Measurements from ENCODE around the gene GPD2.

GPD2 gene

DNA sequence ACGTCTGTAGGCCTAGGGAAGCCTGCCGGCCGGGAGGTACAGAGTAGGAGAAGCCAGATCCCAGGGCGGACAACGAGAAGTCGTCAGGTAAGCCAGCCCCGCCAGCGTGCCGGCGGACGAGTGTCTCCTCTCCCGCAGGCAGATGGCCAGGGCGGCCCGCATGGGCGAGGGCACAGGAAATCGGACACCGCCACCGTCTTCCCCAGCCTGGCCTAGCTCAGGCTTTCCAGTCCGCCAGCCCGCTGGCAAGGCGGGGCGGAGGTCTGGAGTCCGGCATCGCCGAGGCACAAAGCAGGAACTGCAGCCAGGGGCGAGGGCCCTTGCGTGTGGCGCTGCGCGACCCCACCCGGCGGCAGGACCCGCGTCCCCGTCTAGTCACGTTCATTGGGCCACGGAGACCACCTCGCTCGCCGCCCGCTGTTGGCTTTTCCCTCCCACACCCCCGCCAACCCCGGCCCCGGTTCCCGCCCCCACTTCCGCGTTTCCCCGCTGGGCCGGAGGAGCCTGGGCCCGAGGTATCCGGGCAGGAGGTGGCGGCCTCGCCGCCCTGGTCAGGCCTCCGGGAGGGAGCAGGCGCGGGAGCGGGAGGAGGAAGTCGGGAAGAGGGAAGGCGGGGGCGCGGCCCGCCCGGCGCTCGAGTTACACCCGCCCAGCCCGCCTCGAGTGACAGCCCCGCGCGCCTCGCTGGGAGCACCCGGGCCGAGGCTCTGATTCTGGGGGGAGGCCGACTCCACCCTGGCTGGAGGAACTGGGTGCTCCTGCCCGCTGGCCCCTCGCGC, at the start of gene GPD2:
Gene GPD2 (plus strand): TSS at position 662 of the 779 bp plus-strand sequence. CDS start 39,727 bp downstream, outside the sequence.
- DNase-seq, result peak; percentile 71

GRCh38 chr2:156394033-156394741, 42.0 kb upstream of the GPD2 start:
- DNase-seq, result no peak

DNA sequence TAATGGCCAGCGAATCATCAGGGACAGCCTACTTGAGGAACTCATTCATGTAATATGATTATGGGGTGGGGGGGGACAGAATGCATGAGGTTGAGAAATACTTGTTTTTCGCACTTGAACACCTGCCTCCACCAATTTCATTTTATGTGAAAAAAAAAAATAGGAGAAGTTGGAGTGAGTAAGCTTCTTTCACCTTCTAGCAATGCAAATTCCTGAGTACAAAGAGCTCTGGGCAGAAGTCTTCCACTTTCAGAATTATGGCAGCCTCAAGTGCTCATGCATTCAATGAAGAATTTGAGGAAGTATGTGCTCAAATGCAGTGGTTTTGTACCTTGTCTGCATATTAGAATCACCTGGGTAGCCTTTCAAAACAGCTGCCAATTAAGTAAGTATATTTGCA, 40.1 kb upstream of the GPD2 start:
- no peak for DNase-seq

DNA sequence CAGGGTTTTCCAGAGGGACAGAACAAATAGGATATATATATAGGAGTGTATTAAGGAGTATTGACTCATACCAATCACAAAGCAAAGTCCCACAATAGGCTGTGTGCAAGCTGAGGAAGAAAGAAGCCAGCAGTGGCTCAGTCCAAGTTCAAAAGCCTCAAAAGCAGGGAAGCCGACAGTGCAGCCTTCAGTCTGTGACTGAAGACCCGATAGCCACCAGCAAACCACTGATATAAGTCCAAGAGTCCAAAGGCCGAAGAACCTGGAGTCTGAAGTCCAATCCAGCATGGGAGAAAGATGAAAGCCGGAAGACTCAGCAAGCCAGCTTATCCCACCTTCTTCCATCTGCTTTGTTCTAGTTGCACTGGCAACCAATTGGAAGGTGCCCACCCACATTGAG, 39.0 kb upstream of the GPD2 start:
- no peak for DNase-seq

- DNase-seq, result no peak
Observed at GRCh38 chr2:156398176-156398575, 38.0 kb upstream of the GPD2 start.

DNA sequence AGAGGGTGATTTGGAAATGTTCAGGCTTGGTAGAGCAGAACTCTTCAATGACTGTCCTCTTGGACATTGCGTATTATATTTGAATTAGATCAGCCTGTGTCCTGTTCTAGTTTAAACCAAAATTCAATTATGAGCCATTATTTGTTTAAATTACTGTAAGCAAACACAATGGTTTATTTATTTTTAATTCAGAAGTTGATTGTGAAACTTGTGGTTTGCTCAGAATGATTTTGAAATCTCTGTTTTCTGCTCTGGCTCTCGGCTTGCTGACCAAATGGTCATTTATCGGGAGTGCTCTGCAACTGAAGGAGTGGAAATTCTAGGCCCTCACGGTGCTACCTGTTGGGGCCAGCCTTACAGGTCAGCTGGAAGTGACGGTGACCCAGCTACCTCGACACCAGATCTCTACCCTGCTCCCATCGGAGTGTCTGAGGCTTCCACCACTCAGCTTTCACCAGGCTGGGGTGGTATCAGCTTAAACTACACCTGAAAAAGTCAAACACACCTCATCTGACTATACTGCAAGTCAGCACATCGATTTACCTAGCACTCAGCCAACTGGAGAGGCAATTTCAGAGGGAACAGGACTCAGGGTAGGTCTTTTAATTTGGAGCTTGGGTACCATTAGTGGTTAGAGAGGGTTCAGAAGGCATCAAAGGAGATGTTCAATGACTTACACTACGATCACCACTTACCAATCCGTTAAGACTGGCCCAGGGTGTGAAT, 36.8 kb upstream of the GPD2 start:
- DNase-seq, result peak; percentile 34

GRCh38 chr2:156399950-156400705, 36.1 kb upstream of the GPD2 start:
- peak; percentile 97 for DNase-seq

GRCh38 chr2:156400706-156401678, 35.2 kb upstream of the GPD2 start:
- DNase-seq, result peak; percentile 88

DNA sequence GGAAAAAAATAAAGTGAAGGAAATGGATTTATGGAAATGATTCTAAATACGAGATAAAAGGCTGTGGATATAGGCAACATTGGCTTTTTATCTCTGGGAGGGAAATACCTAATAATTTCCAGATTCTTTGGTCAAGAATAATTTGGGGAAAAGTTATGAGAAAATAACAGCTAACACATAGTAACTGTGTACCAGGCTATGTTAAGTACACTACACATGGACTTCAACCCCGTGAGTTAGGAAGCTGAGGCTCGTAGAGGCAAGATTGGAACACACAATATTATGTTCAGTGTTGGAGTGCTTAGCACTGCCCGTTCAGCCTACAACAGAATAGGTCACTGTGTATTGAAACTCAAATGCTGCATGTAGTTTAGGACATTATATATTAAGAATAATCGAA, 34.3 kb upstream of the GPD2 start:
- DNase-seq, result no peak

- no peak for DNase-seq
Observed at GRCh38 chr2:156405586-156405985, 30.6 kb upstream of the GPD2 start.

- DNase-seq, result no peak
Observed at GRCh38 chr2:156411835-156412234, 24.3 kb upstream of the GPD2 start.

DNA sequence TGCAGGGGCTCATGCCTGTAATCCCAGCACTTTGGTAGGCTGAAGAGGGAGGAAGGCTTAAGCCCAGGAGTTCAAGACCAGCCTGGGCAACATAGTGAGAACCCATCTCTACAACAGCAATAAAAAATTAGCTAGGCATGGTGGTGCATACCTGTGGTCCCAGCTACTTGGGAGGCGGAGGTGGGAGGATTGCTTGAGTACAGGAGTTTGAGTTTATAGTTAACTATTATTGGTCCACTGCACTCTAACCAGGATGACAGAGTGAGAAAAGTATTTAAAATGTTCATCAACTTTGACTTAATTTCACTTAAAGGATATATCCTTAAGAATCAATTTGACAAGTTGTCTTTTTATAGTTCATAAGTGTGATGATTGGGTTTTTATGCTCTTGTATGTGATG, 14.3 kb upstream of the GPD2 start:
- no peak for DNase-seq

GRCh38 chr2:156423674-156424282, 12.4 kb upstream of the GPD2 start:
- no peak for DNase-seq

DNA sequence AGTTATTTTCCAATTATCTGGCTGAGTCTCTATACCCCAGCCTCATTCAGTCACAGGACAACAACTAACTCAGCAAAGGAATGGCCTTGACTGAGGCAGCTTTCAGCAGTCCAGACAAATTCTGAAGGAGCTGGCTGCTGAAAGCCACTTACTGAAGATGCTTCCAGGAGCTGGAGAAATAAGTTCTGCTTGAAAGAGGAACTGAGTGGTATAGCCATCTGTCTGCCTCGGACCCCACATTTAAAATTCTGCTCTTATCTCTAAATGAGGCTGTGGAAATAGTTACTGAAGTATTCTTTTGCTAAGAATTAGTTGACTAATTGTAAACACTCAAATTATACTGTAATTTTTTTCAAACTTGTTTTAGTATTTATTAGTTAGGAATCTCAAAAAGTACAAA, 9.1 kb upstream of the GPD2 start:
- no peak for DNase-seq

DNA sequence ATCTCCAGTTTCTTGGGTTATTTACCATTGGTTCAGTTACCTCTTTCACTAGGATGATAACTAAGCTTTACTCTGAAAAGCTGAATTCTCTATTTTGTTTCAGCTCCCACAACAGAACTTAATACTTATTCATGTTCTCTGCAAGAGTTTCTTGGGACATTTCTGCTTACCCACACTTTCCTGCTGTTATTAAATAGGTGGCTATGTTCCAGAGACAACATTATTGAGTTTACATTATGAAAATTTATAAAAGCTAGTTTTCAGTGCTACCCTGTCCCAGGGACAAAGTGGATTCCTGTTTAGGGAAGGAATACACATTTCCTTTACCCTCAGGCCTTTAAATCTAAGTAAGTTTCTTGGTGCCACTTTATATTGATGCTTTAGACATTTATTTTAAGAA, 7.0 kb upstream of the GPD2 start:
- no peak for DNase-seq

DNA sequence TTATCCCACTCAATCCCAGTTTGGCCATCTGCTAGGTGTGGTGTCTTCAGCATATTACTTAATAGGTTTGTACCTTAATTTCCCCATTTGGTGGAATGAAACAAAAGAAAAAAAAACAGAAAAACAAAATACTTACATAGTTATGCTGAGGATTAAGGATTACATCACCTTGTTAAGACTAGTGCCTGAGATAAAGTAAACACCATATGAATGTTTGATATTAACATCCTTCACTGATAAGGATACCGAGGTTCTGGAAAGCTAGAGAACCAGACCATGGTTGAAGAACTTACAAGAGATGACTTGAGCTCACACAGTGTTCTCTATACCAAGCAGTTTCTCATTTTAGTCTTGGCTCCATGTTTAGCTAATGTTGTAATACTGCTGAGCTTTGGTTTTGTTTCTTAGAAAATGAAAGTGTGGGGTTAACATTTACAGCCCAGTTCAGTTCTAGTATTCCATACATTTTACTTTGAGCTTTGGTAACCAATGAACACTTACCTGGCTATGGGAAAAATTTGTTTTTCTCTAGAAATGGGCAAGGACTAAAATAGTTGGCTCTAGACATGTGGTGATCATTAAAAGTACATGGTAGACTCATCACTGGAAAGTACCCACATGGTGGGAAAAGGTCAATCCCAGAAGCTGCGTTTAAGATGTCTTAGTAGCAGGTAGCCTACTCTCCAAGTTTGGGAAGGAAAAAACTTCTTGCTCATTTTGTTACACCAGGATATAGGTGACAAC, 5.8 kb upstream of the GPD2 start:
- no peak for DNase-seq

GRCh38 chr2:156430980-156431358, 5.2 kb upstream of the GPD2 start:
- DNase-seq, result no peak

- DNase-seq, result no peak
Observed at GRCh38 chr2:156434461-156435291, 1.5 kb upstream of the GPD2 start.

GRCh38 chr2:156435396-156435717, 822 bp upstream of the GPD2 start:
- DNase-seq, result no peak

Data from NCI-H2227 treated with DMSO at 0.1 percent for 48 hours (cell line).